Fibroblast of skin of left quadriceps (primary cell): ENCODE measurements around the gene HS6ST2.
A peak's percentile ranks its signal among the peaks of the same experiment; 100 is the strongest.

Experiments used
- DNase-seq, 2 experiments: peaks; one replicate each; pipeline ENCODE4 v3.0.0-alpha.2; 2013; ENCODE audit warnings: low read depth in 2 of 2

The HS6ST2 gene

DNA sequence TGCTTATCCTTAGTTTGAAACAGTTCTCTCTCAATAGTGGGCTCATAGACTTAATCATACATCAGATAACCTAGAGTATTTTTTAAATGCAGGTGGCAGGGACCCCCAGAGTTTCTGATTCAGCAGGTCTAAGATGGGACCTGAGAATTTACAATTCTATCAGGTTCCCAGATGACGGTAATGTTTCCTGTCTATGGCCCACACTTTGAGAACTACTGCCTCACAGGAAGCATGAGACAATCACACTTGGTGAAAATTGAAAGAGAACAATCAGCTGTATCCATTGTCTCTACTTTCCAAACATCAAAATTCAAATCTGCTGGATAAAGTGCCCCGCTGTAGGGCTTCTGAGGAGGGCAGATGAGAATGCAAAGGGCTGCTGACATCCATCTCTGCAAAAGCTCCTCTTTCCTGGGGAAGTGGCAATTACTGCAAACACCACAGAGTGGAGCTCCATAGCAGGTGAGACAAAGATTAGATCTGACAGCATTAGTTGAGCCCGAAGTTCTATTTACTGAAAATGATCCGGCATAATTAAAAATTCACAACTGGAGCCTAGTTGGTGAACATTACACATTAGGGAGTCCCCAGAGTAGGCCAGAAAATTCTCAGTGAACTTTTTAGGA lies 281.8 kb downstream of the HS6ST2 start:
- no peak for DNase-seq

DNA sequence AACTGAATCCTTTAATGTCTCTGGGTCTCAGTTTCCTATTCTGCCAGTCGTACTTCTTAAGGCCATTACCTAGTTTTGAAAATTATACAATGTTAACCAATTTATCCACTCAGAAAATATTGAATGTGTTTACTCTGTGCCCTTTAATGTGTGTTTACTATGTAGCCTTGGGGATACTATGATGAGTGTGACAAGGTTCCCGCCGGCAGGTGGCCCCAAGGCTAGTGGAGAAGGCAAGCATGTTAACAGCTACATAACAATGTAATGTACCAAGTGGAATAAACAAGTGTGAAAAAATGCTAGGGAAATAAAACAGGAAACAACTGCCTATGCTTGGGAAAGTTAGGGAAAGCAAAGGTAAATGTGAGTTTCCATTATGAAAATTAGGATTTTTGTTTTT lies 282.3 kb downstream of the HS6ST2 start:
- no peak for DNase-seq

- no peak for DNase-seq
Measured at GRCh38 chrX:132673331-132673730, 285.1 kb downstream of the HS6ST2 start.

GRCh38 chrX:132671229-132671641 lies 287.2 kb downstream of the HS6ST2 start:
- no peak for DNase-seq

- no peak for DNase-seq
Measured at GRCh38 chrX:132669142-132669541, 289.3 kb downstream of the HS6ST2 start.

GRCh38 chrX:132668178-132668577 lies 290.3 kb downstream of the HS6ST2 start:
- no peak for DNase-seq

DNA sequence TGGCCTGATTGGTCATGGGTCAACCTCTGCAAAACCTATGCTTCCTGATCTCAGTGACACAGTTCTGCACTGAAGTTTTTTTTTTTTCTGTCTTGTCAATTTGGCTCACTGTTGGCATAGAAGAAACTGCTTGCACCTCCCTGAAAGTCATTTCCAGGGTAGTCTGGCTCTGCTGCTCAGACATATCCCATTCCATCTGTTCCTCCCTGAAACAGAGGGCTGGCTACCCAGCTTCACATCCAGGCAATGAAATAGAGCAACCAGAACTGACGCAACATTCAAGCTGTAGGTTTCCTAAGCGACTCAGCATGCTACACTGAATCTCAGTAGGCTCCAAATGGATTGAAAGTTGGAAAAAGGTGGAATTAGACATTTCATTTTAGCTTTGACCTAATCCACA lies 292.8 kb downstream of the HS6ST2 start:
- no peak for DNase-seq

- no peak for DNase-seq
Measured at GRCh38 chrX:132664273-132664672, 294.2 kb downstream of the HS6ST2 start.

DNA sequence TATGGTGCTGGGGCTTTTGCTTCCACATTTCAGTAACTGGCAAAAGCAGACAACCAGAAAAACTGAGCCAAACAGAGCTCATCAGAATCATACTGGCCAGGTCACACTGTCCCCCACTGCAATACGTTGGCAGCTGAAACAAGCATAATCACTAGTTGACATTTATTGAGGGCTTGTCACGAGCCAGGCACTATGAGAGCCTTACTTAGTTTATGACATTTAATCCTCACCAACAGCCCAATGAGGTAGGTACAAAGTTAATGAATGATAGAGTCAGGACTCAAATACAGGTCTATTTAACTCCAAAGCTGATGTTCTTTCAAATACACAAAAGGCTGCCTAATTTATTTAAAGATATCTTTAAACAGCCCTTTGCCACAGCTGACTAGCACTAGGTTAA lies 295.6 kb downstream of the HS6ST2 start:
- DNase-seq: no peak

- DNase-seq: no peak
Measured at GRCh38 chrX:132657876-132658275, 300.6 kb downstream of the HS6ST2 start.

GRCh38 chrX:132652871-132653270 lies 305.6 kb downstream of the HS6ST2 start:
- DNase-seq: peak; percentile 36 to 37

GRCh38 chrX:132651421-132652086 lies 306.9 kb downstream of the HS6ST2 start:
- peak; percentile 77 to 78 for DNase-seq

GRCh38 chrX:132648895-132649294 lies 309.5 kb downstream of the HS6ST2 start:
- DNase-seq: peak; percentile 67 to 68

DNA sequence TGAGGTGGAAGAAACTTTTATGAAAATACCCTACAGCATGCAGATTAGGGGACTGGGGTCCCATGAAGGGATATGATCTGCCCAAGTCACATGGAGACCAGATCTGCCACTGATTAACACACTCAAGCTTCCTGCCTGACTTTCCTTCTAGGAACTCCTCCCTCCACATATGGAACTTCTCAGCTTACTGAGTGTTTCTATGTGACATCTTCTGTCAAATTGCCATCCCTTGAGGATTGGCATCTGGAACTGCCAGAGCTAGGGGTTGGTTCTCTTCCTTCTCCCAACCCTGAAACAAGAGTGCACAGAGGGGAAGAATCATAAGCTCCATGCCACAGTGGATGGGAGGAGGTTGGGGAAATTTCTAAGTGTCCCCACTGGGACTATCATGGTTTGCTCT lies 319.0 kb downstream of the HS6ST2 start:
- DNase-seq: no peak

GRCh38 chrX:132638313-132638712 lies 320.1 kb downstream of the HS6ST2 start:
- DNase-seq: no peak

GRCh38 chrX:132636080-132636479 lies 322.3 kb downstream of the HS6ST2 start:
- no peak for DNase-seq

GRCh38 chrX:132634521-132634920 lies 323.9 kb downstream of the HS6ST2 start:
- no peak for DNase-seq

DNA sequence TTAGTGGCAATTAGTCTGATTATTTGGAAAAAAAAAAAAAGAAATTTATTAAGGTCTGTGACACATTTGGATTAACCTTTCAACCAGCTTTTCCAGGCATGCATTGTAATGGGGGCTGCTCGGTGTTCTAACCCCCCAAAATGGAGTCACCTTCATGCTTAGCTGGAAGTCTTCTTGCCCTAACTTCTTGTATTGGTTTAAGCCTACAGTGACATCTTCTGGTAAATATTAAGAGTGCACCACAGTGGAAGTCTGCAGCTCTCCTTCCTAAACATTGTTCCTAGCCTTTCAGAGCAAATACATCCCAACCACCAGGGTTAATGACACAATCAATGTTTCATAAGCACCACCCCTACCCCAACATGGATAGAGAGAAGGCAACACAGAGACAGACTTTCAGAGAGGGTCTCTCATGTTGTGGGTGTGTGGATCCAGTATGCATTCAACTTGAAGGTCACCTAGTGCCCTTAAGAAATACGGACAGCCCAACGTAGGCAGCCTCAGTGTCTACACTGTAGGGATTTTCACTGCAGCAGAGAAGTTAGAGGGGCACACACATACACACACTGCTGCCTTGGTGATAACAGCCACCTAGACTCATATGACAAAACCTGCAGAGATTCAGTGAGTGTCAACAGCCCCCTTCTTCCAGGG lies 326.7 kb downstream of the HS6ST2 start:
- no peak for DNase-seq

DNA sequence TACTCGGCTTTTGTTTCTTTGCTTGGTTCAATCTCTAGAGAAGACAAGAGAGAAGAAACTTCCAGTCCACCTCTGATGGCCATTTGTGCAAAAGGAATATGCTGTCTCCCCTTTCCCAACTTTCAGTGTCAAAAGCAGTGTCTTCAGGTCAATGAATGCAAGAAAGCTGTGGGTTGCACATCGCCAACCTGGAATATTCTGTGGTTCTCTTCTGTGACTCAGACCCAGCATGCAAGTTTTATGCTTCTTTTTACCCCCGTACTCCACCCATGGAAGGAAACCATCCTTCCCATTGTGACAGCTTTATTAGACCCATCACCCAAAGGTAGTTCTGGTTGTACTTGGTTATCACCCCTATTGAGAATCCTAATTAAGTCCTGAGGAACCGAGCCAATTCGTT lies 334.0 kb downstream of the HS6ST2 start:
- DNase-seq: no peak

DNA sequence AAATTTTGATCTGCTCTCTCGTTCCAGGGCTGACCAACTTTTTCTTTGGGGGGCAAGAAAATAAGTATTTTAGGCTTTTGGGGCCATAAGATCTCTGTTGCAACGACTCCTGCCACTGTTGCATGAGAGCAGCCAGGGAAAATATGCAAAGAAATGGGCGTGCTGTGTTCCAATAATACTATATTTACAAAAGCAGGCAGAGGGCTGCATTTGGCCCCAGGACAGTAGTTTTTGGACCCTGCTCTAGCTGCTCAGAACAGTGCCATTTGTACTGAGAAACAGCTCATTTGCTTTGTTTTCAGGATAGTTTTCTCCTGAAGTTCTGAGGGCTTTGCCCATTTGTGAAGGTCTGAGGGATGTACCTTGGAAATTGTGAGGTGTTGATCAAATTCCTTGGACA lies 334.5 kb downstream of the HS6ST2 start:
- DNase-seq: no peak

DNA sequence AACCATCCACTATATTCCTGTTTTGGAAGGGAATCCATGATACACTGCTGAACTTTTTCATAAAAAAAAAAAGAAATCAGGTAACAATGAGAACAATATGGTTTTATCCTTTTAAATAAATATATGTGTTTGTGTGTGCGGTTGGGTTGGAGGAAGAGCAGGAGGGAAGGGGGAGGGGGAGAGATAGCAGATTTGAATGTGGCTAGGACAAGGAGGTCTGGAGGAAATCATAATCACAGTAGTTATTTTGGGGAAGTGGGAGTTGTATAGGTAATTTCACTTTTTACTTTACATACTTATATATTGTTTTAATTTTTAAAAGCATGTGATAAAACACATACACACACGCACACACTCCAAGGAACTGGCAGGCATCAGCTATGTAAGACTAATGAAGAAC lies 335.1 kb downstream of the HS6ST2 start:
- DNase-seq: no peak

- DNase-seq: no peak
Measured at GRCh38 chrX:132622130-132622529, 336.3 kb downstream of the HS6ST2 start.

DNA sequence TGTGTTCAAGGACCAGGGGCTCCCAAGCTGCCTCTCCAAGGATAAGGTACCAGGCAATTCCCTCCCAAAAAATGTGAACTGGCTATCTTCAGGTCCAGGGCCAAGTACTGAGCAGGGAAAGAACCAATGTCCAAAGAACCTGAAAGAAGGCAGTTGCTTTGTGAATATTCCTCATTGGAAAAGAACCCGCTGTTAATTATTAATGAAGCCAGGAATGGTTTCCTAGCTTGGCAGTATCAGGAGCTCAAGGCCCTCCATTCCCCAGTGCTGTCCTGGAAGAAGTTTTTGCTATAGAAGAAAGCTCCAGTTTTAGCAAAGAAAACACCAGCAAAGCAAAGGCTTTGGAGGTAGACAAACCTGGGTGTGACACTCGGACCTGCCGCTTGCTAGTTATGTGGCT lies 339.6 kb downstream of the HS6ST2 start:
- no peak for DNase-seq
